DMS53 (cell line): ENCODE measurements around the gene ORMDL2.
A peak's percentile ranks its signal among the peaks of the same experiment; 100 is the strongest.

Experiments used
- DNase-seq: peaks from one replicate; lab custom pipeline; 2025; lab: John Stamatoyannopoulos, UW

Gene ORMDL2

GRCh38 chr12:55817345-55818139 lies at the start of gene ORMDL2, which contains the start of gene SARNP:
Gene ORMDL2 (plus strand): TSS chr12:55818041. CDS start chr12:55819000, 959 bp downstream.
Gene SARNP (minus strand): TSS chr12:55817724. CDS start chr12:55817701, 23 bp downstream.
- DNase-seq: peak; percentile 100

- DNase-seq: no peak
Observed at GRCh38 chr12:55771736-55772135, 46.1 kb upstream of the ORMDL2 start.

GRCh38 chr12:55777856-55778255 lies 40.0 kb upstream of the ORMDL2 start:
- no peak for DNase-seq

GRCh38 chr12:55780685-55781084 lies 37.2 kb upstream of the ORMDL2 start:
- no peak for DNase-seq

- DNase-seq: no peak
Observed at GRCh38 chr12:55788546-55788945, 29.3 kb upstream of the ORMDL2 start.

- no peak for DNase-seq
Observed at GRCh38 chr12:55789171-55789570, 28.7 kb upstream of the ORMDL2 start.

- DNase-seq: no peak
Observed at GRCh38 chr12:55789893-55790292, 27.9 kb upstream of the ORMDL2 start.

GRCh38 chr12:55795950-55796349 lies 21.9 kb upstream of the ORMDL2 start:
- DNase-seq: no peak

GRCh38 chr12:55797068-55797467 lies 20.8 kb upstream of the ORMDL2 start:
- DNase-seq: peak; percentile 78

- DNase-seq: no peak
Observed at GRCh38 chr12:55797550-55797949, 20.3 kb upstream of the ORMDL2 start.

- DNase-seq: no peak
Observed at GRCh38 chr12:55806982-55807381, 10.9 kb upstream of the ORMDL2 start.

- DNase-seq: no peak
Observed at GRCh38 chr12:55809274-55809673, 8.6 kb upstream of the ORMDL2 start.

GRCh38 chr12:55812088-55812487 lies 5.8 kb upstream of the ORMDL2 start:
- DNase-seq: no peak

- DNase-seq: no peak
Observed at GRCh38 chr12:55814257-55814656, 3.6 kb upstream of the ORMDL2 start.

- DNase-seq: no peak
Observed at GRCh38 chr12:55815473-55815872, 2.4 kb upstream of the ORMDL2 start.

GRCh38 chr12:55816881-55817344 lies 928 bp upstream of the ORMDL2 start:
- DNase-seq: no peak

GRCh38 chr12:55818140-55818728 lies 393 bp downstream of the ORMDL2 start:
- DNase-seq: no peak

GRCh38 chr12:55818886-55819285 lies 1.0 kb downstream of the ORMDL2 start:
- DNase-seq: no peak

- peak; percentile 27 for DNase-seq
Observed at GRCh38 chr12:55820679-55821078, 2.8 kb downstream of the ORMDL2 start.

- peak; percentile 31 for DNase-seq
Observed at GRCh38 chr12:55822228-55822627, 4.4 kb downstream of the ORMDL2 start.

- peak; percentile 84 for DNase-seq
Observed at GRCh38 chr12:55823419-55823818, 5.6 kb downstream of the ORMDL2 start.

GRCh38 chr12:55824726-55825125 lies 6.9 kb downstream of the ORMDL2 start:
- no peak for DNase-seq

- DNase-seq: no peak
Observed at GRCh38 chr12:55827806-55828205, 10.0 kb downstream of the ORMDL2 start.
